Prostate gland (tissue), 2 donors: ENCODE results near the gene PSMB10. TPM values are rescaled to one million over a fixed set of nuclear protein-coding genes. Genes with fewer than 3 reads are reported as not detected.

Experiments
- DNase-seq: peaks from one replicate; pipeline ENCODE4 v3.0.0-alpha.2; 2019; ENCODE audit warnings: low spot score
- H3K27ac ChIP-seq, 2 donors: fragments of 200-600 bp; sonication (generic); 2 replicates each; pipeline ENCODE4 v1.5.1; 2017 to 2019
- H3K27me3 ChIP-seq: fragments of 200-600 bp; sonication (generic); replicated peaks from 2 replicates; pipeline ENCODE4 v1.5.1; 2019; ENCODE audit not compliant: insufficient read depth
- H3K36me3 ChIP-seq, 2 donors: fragments of 200-600 bp; sonication (generic); 1 replicate in 1 of 2; 2 replicates in 1 of 2; pipeline versions ENCODE4 v1.5.1 to v1.8.1; 2017 to 2019
- H3K4me1 ChIP-seq: fragments of 200-600 bp; sonication (generic); replicated peaks from 2 replicates; pipeline ENCODE4 v1.5.1; 2019
- H3K4me3 ChIP-seq, 2 donors: fragments of 200-600 bp; sonication (generic); 2 replicates each; pipeline ENCODE4 v1.5.1; 2017 to 2019
- H3K9me3 ChIP-seq: fragments of 200-600 bp; sonication (generic); 2 replicates; pipeline ENCODE4 v1.5.1; 2017
- CTCF ChIP-seq, 4 experiments: fragments of 200-600 bp in 2 of 4; fragments of 450-650 bp in 2 of 4; sonication (generic) in 2 of 4; IDR thresholded peaks; 1 replicate in 3 of 4; 2 replicates in 1 of 4; pipeline ENCODE4 v1.5.1; 2016 to 2019; ENCODE audit warnings: antibody characterized with exemption in 4 of 4, mild to moderate bottlenecking in 2 of 4, moderate library complexity in 2 of 4
- POLR2A ChIP-seq: fragments of 450-650 bp; IDR thresholded peaks from one replicate; pipeline ENCODE4 v1.6.1; 2016; ENCODE audit warnings: antibody characterized with exemption, mild to moderate bottlenecking
- POLR2AphosphoS5 ChIP-seq: sonication (generic); formaldehyde crosslinking; IDR thresholded peaks from one replicate; pipeline ENCODE4 v1.6.1; 2017; ENCODE audit warnings: antibody characterized with exemption
- WGBS: methylation state at CpG from one replicate; pipeline ENCODE4 v1.1.5; 2018; 5-methylcytosine and 5-hydroxymethylcytosine counted together
- intact Hi-C: fragments of 100-400 bp; cut with DNase I; formaldehyde crosslinking; loops from one replicate; pipeline ENCODE4 v1.14.2; 2022
- total RNA-seq, 2 donors: library from RNA; depleted of rRNA; stranded (reverse); fragments of >200 nt; gene quantifications; one replicate each; pipeline ENCODE4 v1.1.0, GENCODE V29; 2016

PSMB10 gene
- total RNA-seq, 2 donors from 2014 or later: 29.9 to 42.5 TPM

DNA sequence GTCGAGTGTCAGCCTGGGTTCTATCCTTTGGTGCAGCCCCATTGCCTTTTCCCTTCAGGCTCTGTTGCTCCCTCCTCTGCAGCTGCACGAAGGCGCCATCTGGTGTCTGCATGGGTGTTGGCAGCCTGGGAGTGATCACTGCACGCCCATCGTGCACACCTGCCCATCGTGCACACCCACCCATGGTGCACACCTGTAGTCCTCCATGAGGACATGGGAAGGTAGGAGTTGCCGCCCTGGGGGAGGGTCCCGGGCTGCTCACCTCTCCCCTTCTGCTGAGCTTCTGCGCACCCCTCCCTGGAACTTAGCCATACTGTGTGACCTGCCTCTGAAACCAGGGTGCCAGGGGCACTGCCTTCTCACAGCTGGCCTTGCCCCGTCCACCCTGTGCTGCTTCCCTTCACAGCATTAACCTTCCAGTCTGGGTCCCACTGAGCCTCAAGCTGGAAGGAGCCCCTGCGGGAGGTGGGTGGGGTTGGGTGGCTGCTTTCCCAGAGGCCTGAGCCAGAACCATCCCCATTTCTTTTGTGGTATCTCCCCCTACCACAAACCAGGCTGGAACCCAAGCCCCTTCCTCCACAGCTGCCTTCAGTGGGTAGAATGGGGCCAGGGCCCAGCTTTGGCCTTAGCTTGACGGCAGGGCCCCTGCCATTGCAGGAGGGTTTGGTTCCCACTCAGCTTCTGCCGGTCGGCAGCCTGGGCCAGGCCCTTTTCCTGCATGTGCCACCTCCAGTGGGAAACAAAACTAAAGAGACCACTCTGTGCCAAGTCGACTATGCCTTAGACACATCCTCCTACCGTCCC, 7.9 kb downstream of the PSMB10 start:
- intact Hi-C loops: loop anchor here (1.0 to 5.0 kb wide), 2 partner anchors 45 to 256 kb away; no protein-coding TSS in a partner anchor
- WGBS: 46% methylated on average over 15 of the region's 16 CpGs

GRCh38 chr16:67928147-67928546, 8.5 kb downstream of the PSMB10 start:
- Histone ChIP-seq H3K4me1 (peaks cover 12% of the 10 kb centered on the region), H3K9me3 (no peaks in the 10 kb centered on the region), H3K27me3 (no peaks in the 10 kb centered on the region), H3K27ac (no peak overlapping the region), H3K36me3 (no peaks in the 10 kb centered on the region), H3K4me3 (no peak overlapping the region)
- intact Hi-C loops: loop anchor here (1.0 to 5.0 kb wide), 2 partner anchors 45 to 256 kb away; no protein-coding TSS in a partner anchor
- DNase-seq: no peak
- TF ChIP-seq POLR2AphosphoS5 (no peak), POLR2A (no peak), CTCF (IDR thresholded peaks at IDR 0.05) (no peak)
- WGBS: 75% methylated on average over 7 of the region's 7 CpGs

More for the DNA sequence above, 7.9 kb downstream of the PSMB10 start:
- H3K36me3 ChIP-seq: no peaks in the 10 kb centered on the region
- DNase-seq: peak; percentile 62
- no peaks in the 10 kb centered on the region for H3K27me3 ChIP-seq
- no peak overlapping the region for H3K27ac ChIP-seq
- H3K9me3 ChIP-seq: no peaks in the 10 kb centered on the region
- peaks cover 12% of the 10 kb centered on the region for H3K4me1 ChIP-seq
- no peak overlapping the region for H3K4me3 ChIP-seq
- TF ChIP-seq POLR2A (no peak), CTCF (IDR thresholded peaks at IDR 0.05) (peak; percentile 60 to 94 (median 83)), POLR2AphosphoS5 (peak; percentile 40)

GRCh38 chr16:67927131-67927941, 9.3 kb downstream of the PSMB10 start:
- Histone ChIP-seq H3K27ac (peak overlapping the region in 1 of 2 donors; percentile 76), H3K27me3 (no peaks in the 10 kb centered on the region), H3K9me3 (no peaks in the 10 kb centered on the region), H3K36me3 (no peaks in the 10 kb centered on the region), H3K4me3 (no peak overlapping the region), H3K4me1 (peaks cover 12% of the 10 kb centered on the region)
- TF ChIP-seq CTCF (IDR thresholded peaks at IDR 0.05) (no peak), POLR2A (no peak), POLR2AphosphoS5 (no peak)
- intact Hi-C loops: loop anchor here (5.0 kb wide), 1 partner anchor 255 kb away; no protein-coding TSS in a partner anchor
- WGBS: 90% methylated on average over 22 of the region's 22 CpGs
- no peak for DNase-seq

GRCh38 chr16:67926181-67926750, 10.4 kb downstream of the PSMB10 start:
- intact Hi-C loops: loop anchor here (5.0 kb wide), 1 partner anchor 254 kb away; no protein-coding TSS in a partner anchor
- H3K27ac ChIP-seq: peak overlapping the region; percentile 65 to 76

More at GRCh38 chr16:67926181-67926750, 10.4 kb downstream of the PSMB10 start:
- TF ChIP-seq CTCF (IDR thresholded peaks at IDR 0.05): no peak
- TF ChIP-seq POLR2AphosphoS5: peak; percentile 80
- WGBS: 35% methylated on average over 10 of the region's 13 CpGs
- H3K36me3 ChIP-seq: no peaks in the 10 kb centered on the region
- H3K4me3 ChIP-seq: no peak overlapping the region
- no peaks in the 10 kb centered on the region for H3K9me3 ChIP-seq
- peak; percentile 70 for DNase-seq
- no peaks in the 10 kb centered on the region for H3K27me3 ChIP-seq
- peaks cover 12% of the 10 kb centered on the region for H3K4me1 ChIP-seq
